Testis (tissue), 5 donors: Measurements from ENCODE around the gene LPAR1. TPM values are rescaled to one million over a fixed set of nuclear protein-coding genes. Genes with fewer than 3 reads are reported as not detected.

ENCODE experiments used
- DNase-seq: peaks from one replicate; pipeline ENCODE4 v3.0.0-alpha.2; 2019
- H3K27ac ChIP-seq, 2 donors: fragments of 200-600 bp; sonication (generic); one replicate each; pipeline ENCODE4 v1.5.1; 2019
- H3K27me3 ChIP-seq: fragments of 200-600 bp; sonication (generic); one replicate; pipeline ENCODE4 v1.5.1; 2019
- H3K36me3 ChIP-seq: fragments of 200-600 bp; sonication (generic); one replicate; pipeline ENCODE4 v1.5.1; 2017; ENCODE audit warnings: low read depth; ENCODE audit errors: missing control alignments
- H3K4me1 ChIP-seq: fragments of 200-600 bp; sonication (generic); one replicate; pipeline ENCODE4 v1.5.1; 2019
- H3K4me3 ChIP-seq, 2 donors: fragments of 200-600 bp; sonication (generic); one replicate each; pipeline ENCODE4 v1.5.1; 2017 to 2019
- H3K9me3 ChIP-seq: fragments of 200-600 bp; sonication (generic); one replicate; pipeline ENCODE4 v1.5.1; 2017
- CTCF ChIP-seq, 3 experiments: fragments of 450-650 bp in 2 of 3; fragments of 200-600 bp in 1 of 3; sonication (generic) in 1 of 3; IDR thresholded peaks; one replicate each; pipeline ENCODE4 v1.5.1; 2016 to 2019; ENCODE audit warnings: antibody characterized with exemption in 3 of 3, mild to moderate bottlenecking in 2 of 3, moderate library complexity in 1 of 3
- POLR2A ChIP-seq: fragments of 450-650 bp; IDR thresholded peaks from one replicate; pipeline ENCODE4 v1.6.1; 2017; ENCODE audit warnings: antibody characterized with exemption, mild to moderate bottlenecking, moderate library complexity
- WGBS, 2 donors: methylation state at CpG; one replicate each; pipeline ENCODE4 v1.1.5; 2018; 5-methylcytosine and 5-hydroxymethylcytosine counted together
- intact Hi-C: fragments of 100-400 bp; cut with DNase I; formaldehyde crosslinking; loops from one replicate; pipeline ENCODE4 v1.15.1; 2023; ENCODE audit warnings: low total_unique reads
- long read RNA-seq, 2 donors: transcript quantifications; one replicate each; lab custom pipeline, GENCODE V29; 2026
- polyA plus RNA-seq: library from polyadenylated mRNA; stranded (reverse); fragments of 350-450 nt; fragmentation: Illumina TruSeq; extraction: RNeasy Lipid Tissue Mini Kit (QIAGEN cat#74804); gene quantifications from one replicate; pipeline ENCODE4 v1.2.3, GENCODE V29; 2014; ENCODE audit warnings: low read depth, low replicate concordance; ENCODE audit not compliant: insufficient read depth
- total RNA-seq, 2 donors: library from RNA; depleted of rRNA; stranded (reverse); fragments of >200 nt; gene quantifications; one replicate each; pipeline ENCODE4 v1.2.3, GENCODE V29; 2016

The LPAR1 gene, protein sequence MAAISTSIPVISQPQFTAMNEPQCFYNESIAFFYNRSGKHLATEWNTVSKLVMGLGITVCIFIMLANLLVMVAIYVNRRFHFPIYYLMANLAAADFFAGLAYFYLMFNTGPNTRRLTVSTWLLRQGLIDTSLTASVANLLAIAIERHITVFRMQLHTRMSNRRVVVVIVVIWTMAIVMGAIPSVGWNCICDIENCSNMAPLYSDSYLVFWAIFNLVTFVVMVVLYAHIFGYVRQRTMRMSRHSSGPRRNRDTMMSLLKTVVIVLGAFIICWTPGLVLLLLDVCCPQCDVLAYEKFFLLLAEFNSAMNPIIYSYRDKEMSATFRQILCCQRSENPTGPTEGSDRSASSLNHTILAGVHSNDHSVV
- total RNA-seq (10 to 100 TPM; 19.5 to 23.9 TPM), polyA plus RNA-seq (13.1 TPM)
- long read RNA-seq, donor 1, partial matches to known transcripts, result 8 of 19 reads
- long read RNA-seq, donor 1, other reads (novel, unspliced or antisense), result 9 of 19 reads
- long read RNA-seq, donor 2, partial matches to known transcripts, result 5 of 12 reads
- long read RNA-seq, donor 2, other reads (novel, unspliced or antisense), result 7 of 12 reads

DNA sequence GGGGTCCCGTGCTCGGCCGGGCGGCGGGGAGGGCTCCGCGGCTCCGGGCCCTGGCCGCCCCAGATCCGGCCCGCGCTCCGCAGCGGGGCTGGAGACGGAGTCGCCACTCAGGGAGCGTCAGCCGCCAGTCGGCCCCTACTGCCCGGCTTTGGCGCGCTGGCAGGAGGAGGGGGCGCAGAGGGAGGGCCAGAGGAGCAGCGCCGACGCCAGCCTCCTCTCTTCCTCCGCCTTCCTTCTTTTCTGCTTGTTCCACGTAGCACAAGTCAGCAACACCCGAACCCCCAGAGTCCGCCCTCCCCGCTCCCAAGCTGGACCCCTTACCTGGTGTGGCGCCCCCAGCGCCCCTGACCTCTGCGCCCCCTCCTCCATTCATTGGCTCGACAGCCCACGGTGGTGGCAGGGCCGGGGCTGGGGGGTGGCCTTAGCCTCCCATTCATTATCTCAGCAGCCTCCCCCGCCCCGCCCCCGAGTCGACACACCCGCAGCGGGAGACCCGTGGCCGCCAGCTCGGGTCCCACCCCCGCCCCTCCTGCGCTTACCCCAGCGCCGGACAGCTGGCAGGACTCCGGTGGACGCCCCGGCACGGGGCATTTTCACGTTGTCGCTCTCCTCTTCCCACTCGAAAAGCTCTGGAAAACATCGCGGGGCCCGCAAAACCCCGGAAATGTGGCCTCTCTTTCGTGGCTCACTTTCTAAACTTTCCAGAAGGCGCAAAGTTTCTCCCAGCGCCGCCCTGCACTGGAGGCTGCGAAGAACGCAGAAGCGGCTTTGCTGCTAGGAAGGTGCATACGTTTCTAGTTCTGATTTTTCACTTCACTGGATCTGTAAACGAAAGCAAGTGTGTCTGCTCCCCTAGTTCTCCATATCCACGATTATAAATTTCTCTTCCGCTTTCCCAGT is at the start of gene LPAR1:
TSS of gene LPAR1 (minus strand) at position 140 of the 900 bp plus-strand sequence. CDS start 66,353 bp downstream, outside the sequence.
- H3K4me3 ChIP-seq, result peak within 1 kb of the TSS; percentile 73 to 78
- no peaks in the 10 kb centered on the region for H3K36me3 ChIP-seq
- WGBS, 2 donors, result 1% methylated on average over 23 to 61 of the region's 72 CpGs
- TF ChIP-seq CTCF (IDR thresholded peaks at IDR 0.05), result no peak
- TF ChIP-seq POLR2A, result no peak
- H3K27me3 ChIP-seq, result no peaks in the 10 kb centered on the region
- DNase-seq, result peak; percentile 76
- no peaks in the 10 kb centered on the region for H3K9me3 ChIP-seq
- H3K4me1 ChIP-seq, result peaks cover 22% of the 10 kb centered on the region
- intact Hi-C loops, result loop anchor here (10.0 kb wide), 1 partner anchor 384 kb away; no protein-coding TSS in a partner anchor
- H3K27ac ChIP-seq, result peak within 1 kb of the TSS; percentile 90 to 95

- Histone ChIP-seq H3K27ac (no peak overlapping the region), H3K27me3 (no peaks in the 10 kb centered on the region), H3K36me3 (no peaks in the 10 kb centered on the region), H3K9me3 (no peaks in the 10 kb centered on the region), H3K4me3 (no peak overlapping the region), H3K4me1 (no peaks in the 10 kb centered on the region)
- WGBS, 2 donors, result 80 to 86% methylated on average over 1 of the region's 1 CpG
- DNase-seq, result no peak
- intact Hi-C loops, result no loop called here
- TF ChIP-seq POLR2A, result no peak
Measured at GRCh38 chr9:111078391-111079038, 40.2 kb upstream of the LPAR1 start.

DNA sequence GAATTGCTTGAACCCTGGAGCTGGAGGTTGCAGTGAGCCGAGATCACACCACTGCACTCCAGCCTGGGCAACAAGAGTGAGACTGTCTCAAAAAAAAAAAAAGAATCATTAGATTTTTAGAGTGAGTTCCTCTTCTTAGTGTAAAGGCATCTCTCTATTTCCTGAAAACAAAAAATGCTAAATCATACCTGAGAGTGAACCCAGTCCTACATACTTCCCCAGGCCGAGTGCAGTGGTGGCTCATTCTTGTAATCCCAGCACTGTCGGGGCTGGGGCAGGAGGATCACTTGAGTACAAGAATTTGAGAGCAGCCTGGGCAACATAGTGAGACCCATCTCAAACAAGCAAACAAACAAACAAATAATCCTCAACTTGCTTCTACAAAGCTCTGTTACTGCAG is 38.2 kb upstream of the LPAR1 start:
- Histone ChIP-seq H3K4me3 (no peak overlapping the region), H3K9me3 (no peaks in the 10 kb centered on the region), H3K27ac (no peak overlapping the region), H3K4me1 (no peaks in the 10 kb centered on the region), H3K27me3 (no peaks in the 10 kb centered on the region), H3K36me3 (no peaks in the 10 kb centered on the region)
- no peak for TF ChIP-seq POLR2A
- no peak for TF ChIP-seq CTCF (IDR thresholded peaks at IDR 0.05)
- intact Hi-C loops, result no loop called here
- WGBS, 2 donors, result 79 to 89% methylated on average over 3 of the region's 3 CpGs
- DNase-seq, result no peak

DNA sequence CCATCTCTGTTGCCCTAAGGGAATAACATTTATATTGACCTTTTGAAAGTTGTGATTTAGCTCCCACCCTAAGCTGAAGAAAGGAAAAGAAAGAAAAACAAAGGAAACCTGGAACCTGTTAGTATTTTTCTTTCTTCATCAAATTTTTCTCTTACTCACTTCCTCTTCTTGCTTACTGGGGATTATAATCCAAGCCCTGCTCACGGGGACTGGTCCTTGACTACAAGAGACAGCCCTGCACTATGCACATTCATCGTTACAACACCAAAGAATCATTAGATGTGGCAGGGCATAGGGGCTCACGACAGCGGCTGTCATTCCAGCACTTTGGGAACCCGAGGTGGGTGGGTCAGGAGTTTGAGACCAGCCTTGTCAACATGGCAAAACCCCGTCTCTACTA is 37.8 kb upstream of the LPAR1 start:
- H3K9me3 ChIP-seq, result no peaks in the 10 kb centered on the region
- DNase-seq, result no peak
- H3K4me1 ChIP-seq, result no peaks in the 10 kb centered on the region
- H3K27me3 ChIP-seq, result no peaks in the 10 kb centered on the region
- H3K27ac ChIP-seq, result no peak overlapping the region
- WGBS, 2 donors, result 81 to 92% methylated on average over 6 of the region's 6 CpGs
- TF ChIP-seq CTCF (IDR thresholded peaks at IDR 0.05), result no peak
- no peak for TF ChIP-seq POLR2A
- H3K36me3 ChIP-seq, result no peaks in the 10 kb centered on the region
- intact Hi-C loops, result no loop called here
- no peak overlapping the region for H3K4me3 ChIP-seq
